GM21360 (cell line): ENCODE data around the gene RAP1GAP2.
"Not testable (repeated sequence)": the region's sequence is repeated elsewhere in the genome, so short reads cannot be mapped to it uniquely, and the experiment has no call there.

Source experiments
- ATAC-seq: cut with Tn5 transposase; IDR thresholded peaks from one replicate; pipeline ENCODE4 v1.9.1; 2021; ENCODE audit warnings: mild to moderate bottlenecking, moderate library complexity; ENCODE audit not compliant: unreplicated experiment

Gene RAP1GAP2

GRCh38 chr17:2963332-2964027, 167.2 kb downstream of the RAP1GAP2 start:
- ATAC-seq: no peak

GRCh38 chr17:2964028-2964356, 167.8 kb downstream of the RAP1GAP2 start:
- no peak for ATAC-seq

- no peak for ATAC-seq
These were observed 168.1 kb downstream of the RAP1GAP2 start for GRCh38 chr17:2964370-2964769.

- no peak for ATAC-seq
These were observed 168.6 kb downstream of the RAP1GAP2 start for GRCh38 chr17:2964831-2965230.

GRCh38 chr17:2965621-2966595, 169.7 kb downstream of the RAP1GAP2 start:
- ATAC-seq: no peak

- no peak for ATAC-seq
These were observed 171.3 kb downstream of the RAP1GAP2 start for GRCh38 chr17:2967515-2967914.

- no peak for ATAC-seq
These were observed 175.6 kb downstream of the RAP1GAP2 start for GRCh38 chr17:2971851-2972250.

GRCh38 chr17:2972749-2973148, 176.5 kb downstream of the RAP1GAP2 start:
- no peak for ATAC-seq

GRCh38 chr17:2974347-2974746, 178.1 kb downstream of the RAP1GAP2 start:
- no peak for ATAC-seq

GRCh38 chr17:2975469-2975958, 179.3 kb downstream of the RAP1GAP2 start:
- no peak for ATAC-seq

- no peak for ATAC-seq
These were observed 180.9 kb downstream of the RAP1GAP2 start for GRCh38 chr17:2977157-2977556.

- no peak for ATAC-seq
These were observed 181.9 kb downstream of the RAP1GAP2 start for GRCh38 chr17:2978116-2978515.

- ATAC-seq: no peak
These were observed 182.8 kb downstream of the RAP1GAP2 start for GRCh38 chr17:2978991-2979390.

- ATAC-seq: no peak
These were observed 184.1 kb downstream of the RAP1GAP2 start for GRCh38 chr17:2980211-2980903.

GRCh38 chr17:2980904-2981246, 184.6 kb downstream of the RAP1GAP2 start:
- no peak for ATAC-seq

- no peak for ATAC-seq
These were observed 185.1 kb downstream of the RAP1GAP2 start for GRCh38 chr17:2981325-2981724.

GRCh38 chr17:2982854-2983253, 186.6 kb downstream of the RAP1GAP2 start:
- no peak for ATAC-seq

- ATAC-seq: no peak
These were observed 187.0 kb downstream of the RAP1GAP2 start for GRCh38 chr17:2983255-2983654.

- ATAC-seq: no peak
These were observed 189.1 kb downstream of the RAP1GAP2 start for GRCh38 chr17:2985318-2985717.

GRCh38 chr17:2986925-2987324, 190.7 kb downstream of the RAP1GAP2 start:
- ATAC-seq: no peak

GRCh38 chr17:2989396-2989795, 193.2 kb downstream of the RAP1GAP2 start:
- ATAC-seq: not testable (repeated sequence)
